Stimulated activated CD8-positive, alpha-beta memory T cell treated with anti-CD3 and anti-CD28 coated beads, Interleukin-7, amount 100 ng/mL, for 24 hours (primary cell): Measurements from ENCODE around the gene USP30.
A peak's percentile ranks its signal among the peaks of the same experiment; 100 is the strongest.
"Not testable (repeated sequence)": the region's sequence is repeated elsewhere in the genome, so short reads cannot be mapped to it uniquely, and the experiment has no call there.

ENCODE experiments used
- DNase-seq: peaks from one replicate; pipeline ENCODE4 v3.0.0-alpha.2; 2020; ENCODE audit warnings: low read depth

The USP30 gene

DNA sequence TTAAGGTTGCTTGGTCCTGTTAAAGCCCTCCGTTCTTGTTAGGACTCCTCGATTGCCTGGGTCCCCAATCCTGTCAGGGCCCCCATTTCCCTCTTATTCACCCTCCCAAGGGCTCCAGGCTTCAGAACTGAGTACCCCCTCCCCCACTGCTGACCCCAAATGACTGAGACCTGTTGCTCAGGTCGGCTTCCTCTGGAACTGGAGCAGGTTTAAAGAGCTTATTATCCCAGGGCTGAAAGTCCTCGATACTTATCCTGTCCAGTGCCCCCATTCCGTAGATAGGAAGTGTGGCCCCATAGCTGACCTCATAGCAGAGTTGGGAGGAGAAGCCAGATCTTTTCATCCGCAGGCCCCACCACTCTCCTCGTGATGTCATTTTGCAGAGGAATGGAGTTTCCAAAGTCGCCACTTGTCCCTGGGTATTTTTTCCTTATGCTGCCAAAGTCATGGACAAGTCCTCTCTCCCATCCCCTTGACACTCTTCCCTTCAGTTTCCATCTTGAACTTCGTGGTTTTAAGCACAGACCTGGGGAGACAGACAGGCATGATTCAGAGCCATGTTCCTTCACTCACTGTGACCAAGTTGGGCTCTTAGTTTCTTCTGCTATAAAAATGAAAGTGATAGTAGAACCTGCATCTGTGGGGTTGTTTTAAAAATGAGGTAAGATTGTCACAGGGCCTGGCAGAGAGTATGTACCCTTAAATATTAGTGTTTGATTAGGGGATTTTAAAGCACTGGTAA, 1.2 kb downstream of the USP30 start:
- no peak for DNase-seq

DNA sequence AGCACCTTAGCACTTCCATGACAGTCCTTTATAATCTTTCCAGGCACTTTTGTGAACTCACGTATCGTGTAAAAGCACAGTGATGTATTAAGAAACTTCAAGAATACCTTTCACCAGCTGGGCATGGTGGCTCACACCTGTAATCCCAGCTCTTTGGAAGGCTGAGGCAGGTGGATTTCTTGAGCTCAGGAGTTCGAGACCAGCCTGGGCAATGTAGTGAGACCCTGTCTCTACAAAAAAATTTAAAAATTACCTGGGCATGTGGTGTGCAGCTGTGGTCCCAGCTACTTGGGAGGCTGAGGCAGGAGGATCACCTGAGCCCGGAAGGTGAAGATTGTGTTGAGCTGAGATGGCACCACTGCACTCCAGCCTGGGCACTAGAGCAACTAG, 1.7 kb downstream of the USP30 start:
- DNase-seq, result not testable (repeated sequence)

DNA sequence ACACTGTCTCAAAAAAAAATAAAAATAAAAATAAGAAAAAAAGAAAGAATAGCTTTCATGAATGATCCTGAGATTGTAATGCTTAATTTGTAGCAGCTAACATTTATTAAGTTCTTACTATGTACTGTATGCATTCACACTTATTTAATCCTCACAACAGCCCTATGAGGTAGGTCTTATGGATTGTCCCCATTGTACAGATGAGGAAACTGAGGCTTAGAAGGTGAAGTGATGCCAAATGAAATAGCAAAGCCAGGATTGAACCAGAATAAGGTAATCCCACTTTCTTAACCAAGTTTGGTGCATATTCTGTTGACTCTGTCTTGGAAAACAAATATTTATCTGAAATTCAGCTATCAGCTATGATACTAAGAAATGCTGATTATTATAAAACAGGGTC, 2.1 kb downstream of the USP30 start:
- DNase-seq, result no peak

DNA sequence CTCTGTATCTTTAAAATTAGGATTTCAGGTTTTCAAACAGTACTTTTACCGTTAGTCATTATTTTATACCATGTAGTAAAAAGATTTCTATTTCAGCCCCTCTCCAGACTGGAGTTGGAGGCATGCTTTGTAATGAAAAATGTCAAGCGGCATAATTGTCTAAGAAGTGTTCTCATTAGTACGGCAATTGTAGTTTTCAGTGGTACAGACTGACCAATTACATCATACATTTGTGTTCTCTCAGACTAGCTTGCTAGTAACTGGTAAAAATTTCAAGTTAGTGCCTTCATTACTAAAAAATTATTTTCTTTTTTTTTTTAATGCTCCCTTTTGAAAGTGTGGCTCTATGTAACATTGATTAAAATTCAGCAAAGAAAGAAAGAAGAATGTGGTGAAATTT, 4.5 kb downstream of the USP30 start:
- no peak for DNase-seq

DNA sequence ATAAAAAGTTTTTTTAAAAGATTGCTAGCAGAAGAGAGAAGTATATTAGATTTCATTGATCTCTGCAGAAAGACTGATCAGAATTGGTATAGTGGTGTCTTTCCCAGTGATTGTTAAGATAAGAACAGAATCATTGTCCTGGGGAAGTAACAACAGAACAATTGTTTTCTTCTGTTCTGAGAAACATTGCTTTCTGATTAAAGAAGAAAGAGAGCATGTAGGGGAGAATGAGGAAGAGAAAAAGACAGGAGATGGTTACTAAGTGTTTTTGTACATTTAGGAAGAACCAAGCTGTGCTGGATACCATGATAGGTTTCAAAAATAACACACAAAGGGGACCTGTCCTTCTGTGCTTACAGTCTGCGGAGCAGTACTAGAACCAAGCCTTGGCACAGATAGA, 5.0 kb downstream of the USP30 start:
- no peak for DNase-seq

DNA sequence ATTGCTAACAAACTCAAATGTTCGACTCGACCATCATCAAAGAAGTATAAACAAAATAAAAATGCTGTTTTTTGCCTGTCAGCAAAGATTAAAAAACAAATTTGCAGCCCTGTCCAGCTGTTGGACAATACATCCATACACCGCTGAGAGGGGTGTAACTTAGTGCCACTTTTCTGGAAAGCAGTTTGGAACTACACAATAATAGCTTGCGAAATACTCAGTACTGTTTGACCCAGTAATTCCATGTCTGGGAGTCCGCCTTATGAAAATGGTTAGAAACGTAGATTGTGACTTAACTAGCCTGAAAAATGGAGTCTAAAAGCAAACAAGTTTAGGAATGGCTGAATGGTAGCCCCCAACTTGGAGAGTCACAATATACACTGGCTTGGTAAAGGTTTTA, 6.4 kb downstream of the USP30 start:
- DNase-seq, result no peak

DNA sequence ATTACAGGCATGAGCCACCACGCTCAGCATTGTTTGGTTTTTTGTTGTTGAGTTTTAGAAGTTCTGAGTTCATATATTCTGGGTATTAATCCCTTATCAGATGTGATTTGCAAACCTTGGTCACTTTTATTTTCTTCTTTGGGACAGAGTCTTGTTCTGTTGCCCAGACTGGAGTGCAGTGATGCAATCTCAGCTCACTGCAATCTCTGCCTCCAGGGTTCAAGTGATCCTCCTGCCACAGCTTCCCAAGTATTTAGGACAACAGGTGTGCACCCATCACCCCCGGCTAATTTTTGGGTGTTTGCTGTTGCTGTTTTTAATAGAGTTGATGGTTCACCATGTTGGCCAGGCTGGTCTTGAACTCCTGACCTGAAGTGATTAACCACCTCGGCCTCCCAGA, 11.8 kb downstream of the USP30 start:
- DNase-seq, result no peak

DNA sequence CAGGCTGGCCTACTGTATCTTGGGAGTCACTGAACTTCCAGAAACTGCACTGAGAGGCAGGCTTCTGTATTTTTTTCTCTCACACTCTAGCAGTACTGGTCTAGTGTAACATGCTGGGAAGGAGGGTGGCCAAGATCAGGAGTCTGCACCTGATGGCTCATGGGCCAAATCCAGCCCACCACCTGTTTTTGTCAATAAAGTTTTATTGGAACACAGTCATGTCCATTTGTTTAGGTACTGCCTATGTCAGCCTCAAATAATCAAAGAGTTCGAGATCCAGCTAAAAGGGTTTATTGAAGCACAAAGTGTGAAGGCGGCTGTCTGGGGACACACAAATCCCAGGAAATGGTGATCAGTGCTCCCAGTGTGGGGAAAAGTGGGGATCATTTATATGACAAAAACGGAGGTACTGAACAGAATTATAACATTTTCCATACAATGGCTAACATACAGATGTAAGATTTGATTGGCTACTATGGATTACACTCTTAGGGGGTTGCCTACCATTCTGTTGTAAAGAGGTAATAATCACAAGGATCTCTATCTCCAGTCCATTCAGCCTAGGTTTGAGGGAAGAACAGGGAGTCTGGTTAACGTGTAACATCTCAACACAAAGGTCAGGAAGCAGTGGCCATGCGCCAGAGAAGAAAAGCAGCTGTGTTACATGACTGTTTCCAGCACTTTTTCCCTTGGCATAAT, 12.9 kb downstream of the USP30 start:
- DNase-seq, result no peak

DNA sequence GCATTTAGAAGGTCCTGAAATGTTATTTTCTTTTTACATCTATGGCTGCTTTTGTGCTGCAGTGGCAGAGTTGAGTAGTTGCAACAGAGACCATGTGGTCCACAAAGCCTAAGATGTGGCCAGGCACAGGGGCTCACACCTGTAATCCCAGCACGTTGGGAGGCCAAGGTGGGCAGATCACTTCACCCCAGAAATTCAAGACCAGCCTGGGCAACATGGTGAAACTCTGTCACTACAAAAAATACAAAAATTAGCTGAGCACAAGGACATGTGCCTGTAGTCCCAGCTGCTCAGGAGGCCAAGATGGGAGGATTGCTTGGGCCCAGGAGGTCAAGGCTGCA, 13.4 kb downstream of the USP30 start:
- no peak for DNase-seq

DNA sequence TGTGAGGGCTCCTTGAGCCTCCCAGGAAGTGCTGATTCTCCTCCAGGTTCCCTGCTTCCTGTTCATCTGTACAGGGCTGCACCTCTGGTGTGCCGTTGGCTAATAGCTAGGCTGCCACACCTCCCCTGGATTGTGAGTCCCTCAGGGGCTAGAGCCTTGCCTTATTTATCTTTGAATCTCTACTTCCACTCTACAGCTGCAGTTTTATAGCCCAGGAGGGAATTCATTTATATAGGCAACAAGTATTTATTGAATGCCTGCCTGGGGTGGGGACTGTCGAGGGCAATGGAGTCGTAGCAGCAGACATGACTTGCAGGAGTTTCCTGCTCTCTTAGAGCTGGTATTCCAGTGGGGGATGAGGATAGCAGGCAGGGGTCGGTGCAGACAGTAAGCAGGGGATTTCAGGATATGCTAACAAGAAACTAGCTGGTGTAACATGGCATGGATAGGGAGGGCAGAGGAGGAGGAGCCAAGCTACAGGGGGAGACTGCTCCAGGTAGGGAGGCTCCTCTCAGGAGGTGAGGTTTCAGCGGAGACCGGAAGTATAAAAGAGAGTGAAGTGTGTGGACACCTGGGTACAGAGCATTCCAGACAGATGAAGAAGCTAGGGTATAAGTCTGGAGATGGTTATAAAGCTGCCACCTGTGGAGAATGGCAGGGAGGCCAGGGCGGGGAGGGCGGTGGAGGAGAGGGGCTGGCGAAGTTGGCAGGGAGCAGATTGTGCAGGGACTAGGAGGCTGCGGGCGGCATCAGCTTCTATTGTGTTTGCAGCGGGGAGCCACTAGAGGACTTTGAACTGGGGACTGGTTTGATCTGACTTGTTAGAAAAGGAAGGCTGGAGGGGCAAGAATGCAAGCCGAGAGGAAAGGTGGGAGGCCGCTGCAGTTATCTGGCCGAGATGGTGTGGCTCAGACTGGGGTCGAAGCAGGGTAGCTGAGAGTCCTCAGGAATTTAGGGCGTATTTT, 17.2 kb downstream of the USP30 start:
- no peak for DNase-seq

DNA sequence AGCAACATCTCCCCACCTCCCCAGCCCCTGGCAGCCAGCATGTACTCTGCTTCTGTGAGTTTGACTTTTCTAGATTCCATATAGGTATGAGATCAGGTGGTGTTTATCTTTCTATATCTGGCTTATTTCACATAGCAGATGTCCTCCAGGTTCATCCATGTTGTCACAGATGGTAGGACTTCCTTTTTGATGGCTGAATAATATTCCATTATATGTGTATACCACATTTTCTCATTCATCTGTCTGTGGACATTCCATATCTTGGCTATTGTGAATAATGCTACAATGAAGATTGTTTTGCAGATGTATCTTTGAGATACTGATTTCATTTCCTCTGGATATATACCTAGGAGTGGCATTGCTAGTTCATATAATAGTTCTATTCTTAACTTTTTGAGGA, 22.5 kb downstream of the USP30 start:
- DNase-seq, result no peak

DNA sequence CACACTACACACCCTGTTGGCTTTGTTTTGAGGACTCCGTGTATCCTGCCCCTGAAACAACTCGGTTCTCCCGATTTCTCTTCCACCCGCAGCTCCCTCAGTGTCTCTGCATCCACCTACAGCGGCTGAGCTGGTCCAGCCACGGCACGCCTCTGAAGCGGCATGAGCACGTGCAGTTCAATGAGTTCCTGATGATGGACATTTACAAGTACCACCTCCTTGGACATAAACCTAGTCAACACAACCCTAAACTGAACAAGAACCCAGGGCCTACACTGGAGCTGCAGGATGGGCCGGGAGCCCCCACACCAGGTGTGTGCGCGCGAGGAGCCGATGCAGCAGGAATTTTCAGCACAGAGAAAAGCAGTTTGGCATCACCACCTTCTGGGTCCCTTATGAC, 30.4 kb downstream of the USP30 start:
- DNase-seq, result no peak

DNA sequence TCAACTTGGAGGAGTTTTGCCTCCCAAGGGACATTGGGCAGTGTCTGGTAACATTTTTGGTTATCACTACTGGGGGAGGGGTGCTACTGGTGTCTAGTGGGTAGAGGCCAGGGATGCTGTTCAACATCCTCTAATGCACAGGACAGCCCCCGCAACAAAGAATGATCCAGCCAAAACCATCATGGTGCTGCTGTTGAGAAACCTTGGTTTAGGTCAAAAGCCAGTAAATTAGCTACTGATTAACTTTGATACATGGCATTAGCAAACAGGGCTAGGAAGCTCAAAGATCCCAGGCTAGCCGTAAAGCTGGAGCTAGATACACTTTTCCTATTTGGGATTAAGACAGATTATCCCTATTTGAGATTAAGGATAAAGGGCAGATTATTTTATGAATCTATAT, 32.0 kb downstream of the USP30 start:
- no peak for DNase-seq

DNA sequence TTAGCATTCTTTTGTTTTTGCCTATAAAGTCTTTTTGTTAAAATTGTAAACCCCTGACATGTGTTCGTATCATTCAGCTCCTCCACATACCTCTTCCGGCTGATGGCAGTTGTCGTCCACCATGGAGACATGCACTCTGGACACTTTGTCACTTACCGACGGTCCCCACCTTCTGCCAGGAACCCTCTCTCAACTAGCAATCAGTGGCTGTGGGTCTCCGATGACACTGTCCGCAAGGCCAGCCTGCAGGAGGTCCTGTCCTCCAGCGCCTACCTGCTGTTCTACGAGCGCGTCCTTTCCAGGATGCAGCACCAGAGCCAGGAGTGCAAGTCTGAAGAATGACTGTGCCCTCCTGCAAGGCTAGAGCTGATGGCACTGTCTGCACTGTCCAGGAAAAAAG, 33.2 kb downstream of the USP30 start:
- DNase-seq, result no peak

DNA sequence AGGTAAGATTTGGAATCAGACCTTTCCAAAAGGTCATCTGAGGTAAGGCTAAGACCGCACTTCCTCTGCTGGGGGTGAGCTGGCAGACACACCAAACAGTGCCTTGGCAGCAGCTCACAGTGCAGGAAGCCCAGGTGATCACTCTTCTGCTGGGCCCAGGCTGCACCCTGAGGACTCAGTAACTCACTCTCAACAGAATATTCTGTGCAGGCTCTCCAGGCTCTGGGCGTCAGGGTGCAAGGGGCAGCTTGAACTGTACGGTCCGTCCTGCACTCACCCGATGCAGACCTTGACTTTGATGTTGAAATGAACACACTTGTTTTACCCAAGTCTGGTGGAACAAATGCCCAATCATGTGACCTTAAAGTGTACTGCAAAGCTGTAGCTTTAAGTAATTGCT, 34.9 kb downstream of the USP30 start:
- no peak for DNase-seq

DNA sequence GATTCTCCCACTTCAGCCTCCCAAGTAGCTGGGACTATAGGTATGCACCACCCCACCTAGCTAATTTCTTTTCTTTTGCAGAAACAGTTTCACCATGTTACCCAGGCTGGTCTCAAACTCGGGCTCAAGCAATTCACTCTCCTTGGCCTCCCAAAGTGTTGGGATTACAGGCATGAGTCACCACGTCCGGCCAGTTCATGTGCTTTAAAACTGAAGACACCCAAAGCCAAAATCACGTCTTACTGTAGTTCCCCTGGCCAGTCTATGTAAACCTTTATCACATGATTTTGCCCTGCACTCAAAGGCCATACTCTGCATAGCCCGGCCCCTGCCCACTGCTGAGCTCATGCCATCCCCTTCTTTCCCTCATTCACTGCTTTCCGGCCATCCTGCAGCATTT, 36.4 kb downstream of the USP30 start:
- no peak for DNase-seq

DNA sequence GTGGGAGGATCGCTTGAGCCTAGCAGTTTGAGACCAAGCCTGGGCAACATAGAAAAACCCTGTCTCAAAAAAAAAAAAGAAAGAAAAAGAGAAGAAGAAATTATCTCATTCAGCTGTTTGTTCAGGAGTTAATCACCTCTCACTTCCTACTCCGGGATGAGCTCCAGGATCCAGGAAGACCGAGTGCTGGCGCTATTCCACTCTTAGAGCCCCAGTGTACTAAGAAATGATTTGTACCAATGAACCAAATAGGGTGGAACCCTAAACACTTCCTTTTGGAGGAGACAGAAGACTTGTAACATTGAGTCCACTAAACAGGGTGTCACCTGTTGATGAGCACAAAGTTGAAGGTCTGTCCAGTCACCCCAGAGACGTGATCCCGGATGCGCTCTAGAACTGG, 37.3 kb downstream of the USP30 start:
- no peak for DNase-seq

DNA sequence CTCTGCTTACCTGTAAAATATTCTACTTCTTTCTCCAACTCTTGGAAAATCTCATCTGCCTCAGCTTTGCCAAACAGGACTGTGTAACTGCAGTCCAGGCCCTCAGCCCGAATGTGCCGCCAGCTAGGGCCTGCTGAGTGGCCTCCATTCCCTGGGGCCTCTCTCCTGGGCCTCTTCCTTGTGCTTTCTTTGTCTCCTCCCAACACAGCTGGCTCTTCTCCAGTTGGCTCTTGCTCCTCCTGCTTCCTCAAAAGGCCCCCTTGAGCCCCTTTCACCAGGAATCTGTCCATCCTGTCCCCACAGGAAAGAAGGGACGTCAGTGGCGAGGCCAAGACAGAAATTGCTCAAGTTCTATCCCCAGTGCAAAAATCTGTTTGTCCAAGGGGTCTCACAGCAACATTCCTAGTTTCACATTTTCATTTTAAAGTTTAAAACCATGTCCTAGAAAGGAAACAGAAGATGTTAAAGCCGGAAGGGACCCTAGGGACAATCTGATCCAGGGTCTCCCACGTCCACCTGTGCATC, 40.2 kb downstream of the USP30 start:
- no peak for DNase-seq

DNA sequence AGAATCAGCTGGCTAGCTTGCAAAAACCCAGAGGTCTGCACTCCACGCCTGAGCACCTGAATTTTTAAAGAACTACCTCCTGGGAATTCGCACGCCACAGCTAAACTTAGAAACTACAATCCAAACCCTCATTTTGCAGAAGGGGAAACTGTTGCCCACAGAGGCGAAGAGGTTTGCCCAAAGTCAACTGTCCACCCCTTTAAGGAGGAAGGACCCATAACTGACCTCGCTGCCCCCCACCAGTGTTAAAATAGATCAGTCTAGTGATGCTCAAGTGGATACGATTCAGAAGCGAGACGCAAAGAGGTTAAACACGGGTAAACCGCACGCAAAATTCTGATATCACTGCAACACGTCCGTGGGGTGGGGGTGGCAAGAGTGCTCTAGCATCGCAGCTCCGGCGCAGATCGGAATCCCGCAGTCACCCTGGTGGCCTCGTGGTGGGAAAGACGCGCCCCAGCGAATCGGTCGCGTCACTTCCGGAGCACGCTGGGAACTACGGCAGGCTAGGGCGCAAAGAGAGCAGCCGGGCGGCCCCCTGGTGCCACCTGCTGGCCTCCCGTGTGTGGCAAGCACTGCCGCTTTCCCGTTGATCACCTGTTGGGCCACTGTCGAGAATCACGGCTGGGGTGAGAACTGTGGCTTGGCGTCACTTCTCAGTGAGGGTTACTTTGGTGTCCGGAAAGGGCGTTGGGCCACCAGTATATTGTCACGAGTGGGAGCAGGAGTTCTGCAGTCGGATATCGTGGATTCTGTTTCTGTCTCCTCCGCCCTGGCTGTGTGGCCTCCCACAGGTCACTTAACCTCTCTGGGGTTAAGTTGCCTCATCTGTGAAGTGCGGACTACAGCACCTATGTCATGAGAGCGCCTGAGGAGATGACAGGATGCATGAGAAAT, 40.9 kb downstream of the USP30 start, which contains the start of gene ALKBH2:
Gene ALKBH2 (minus strand): TSS at position 451 of the 897 bp plus-strand sequence. CDS start 686 bp downstream, outside the sequence.
- peak; percentile 88 for DNase-seq

DNA sequence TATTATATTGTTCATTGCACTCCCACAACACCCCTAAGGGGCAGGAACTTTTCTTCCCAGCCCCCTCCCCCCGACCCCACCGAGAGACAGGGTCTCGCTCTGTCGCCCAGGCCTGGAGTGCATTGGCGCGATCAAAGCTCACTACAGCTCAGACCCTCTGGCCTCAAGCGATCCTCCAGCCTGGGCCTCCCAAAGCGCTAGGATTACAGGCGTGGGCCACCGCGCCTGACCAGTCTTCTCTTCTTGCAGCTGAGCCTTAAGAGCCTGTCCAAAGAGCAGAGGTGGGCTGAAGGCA, 44.7 kb downstream of the USP30 start:
- no peak for DNase-seq

DNA sequence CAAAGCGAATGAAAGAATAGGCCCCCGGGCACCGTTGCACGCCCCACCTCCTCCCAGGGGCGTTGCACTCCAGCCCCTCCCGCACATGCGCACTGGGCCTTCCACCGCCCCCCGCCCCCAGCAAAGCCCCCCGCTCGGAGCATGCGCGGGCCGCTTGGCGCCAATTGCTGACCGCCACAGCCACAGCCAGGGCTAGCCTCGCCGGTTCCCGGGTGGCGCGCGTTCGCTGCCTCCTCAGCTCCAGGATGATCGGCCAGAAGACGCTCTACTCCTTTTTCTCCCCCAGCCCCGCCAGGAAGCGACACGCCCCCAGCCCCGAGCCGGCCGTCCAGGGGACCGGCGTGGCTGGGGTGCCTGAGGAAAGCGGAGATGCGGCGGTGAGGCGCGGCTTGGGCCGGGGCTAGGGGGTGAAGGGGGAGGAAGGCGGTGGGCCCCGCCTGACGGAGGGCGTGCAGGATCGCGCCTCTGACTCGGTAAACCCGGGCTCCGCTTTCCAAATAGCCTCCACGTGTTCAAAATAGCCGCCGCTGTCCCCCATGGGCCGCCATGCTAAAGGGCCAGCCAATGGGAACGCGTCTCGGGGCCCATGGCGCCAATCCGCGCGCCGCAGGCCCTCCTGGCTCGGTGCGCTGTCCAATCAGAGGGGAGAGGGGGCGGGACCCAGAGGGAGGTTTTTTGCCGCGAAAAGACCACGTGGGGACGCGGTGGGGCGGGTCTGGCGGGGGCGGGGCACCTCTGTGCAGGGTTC, 45.2 kb downstream of the USP30 start, which contains the start of gene UNG:
Gene UNG (plus strand): TSS at position 163 of the 748 bp plus-strand sequence. CDS start 83 bp downstream, at position 246.
- DNase-seq, result peak; percentile 96
